Measurements from ENCODE around the gene SORBS1. TPM values are rescaled to one million over a fixed set of nuclear protein-coding genes. Genes with fewer than 3 reads are reported as not detected.

The SORBS1 gene
- total RNA-seq, 4 donors from 2014 or later = 28.1 to 92.5 (median 41.7) TPM

DNA sequence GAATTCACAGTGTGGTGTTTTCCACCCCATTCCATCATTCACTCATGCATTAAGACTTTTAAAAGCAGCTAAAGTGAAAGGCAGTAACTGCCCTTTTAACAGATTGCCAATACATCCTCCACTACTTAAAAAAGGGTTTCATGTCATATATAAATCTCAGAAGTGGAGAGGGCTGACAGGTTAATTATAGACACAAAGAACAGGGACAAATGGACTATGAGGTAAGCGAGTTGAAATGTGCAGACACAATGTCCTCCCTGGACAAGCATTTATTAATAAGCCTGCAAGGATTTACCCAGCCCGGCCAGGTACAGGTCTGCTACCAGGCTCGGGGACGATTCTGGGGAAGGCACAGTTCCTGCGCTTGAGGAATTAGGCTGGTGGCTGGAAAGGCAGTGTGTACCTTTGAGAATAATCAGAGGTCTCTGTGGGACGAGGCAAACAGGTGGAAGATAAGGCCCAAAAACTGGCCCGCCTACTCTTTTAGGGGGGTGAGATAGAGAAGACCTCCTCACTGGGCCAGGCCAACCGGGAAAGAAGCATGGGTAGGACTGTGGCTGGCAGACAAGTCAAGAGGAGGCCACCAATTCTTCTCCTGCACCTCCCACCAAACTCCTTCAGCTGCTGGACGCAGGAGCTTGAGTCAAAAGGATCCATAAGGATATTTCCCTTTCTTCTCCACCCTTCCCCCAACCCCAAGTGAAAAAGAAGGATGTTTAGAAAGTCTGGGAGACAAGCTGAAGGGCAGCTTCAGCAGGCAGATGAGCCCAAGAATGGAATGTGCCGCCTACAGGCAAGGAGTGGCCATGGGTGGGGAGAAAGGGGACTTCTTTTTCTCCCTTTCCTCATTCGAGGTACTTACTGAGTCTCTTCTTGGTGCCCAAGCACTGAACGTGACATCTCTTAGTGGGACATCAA, 271.9 kb downstream of the SORBS1 start:
- Histone ChIP-seq H3K27me3 (no peaks in the 10 kb centered on the region), H3K27ac (peak overlapping the region; percentile 91), H3K36me3 (no peaks in the 10 kb centered on the region), H3K9me3 (no peaks in the 10 kb centered on the region), H3K4me1 (peaks cover 52% of the 10 kb centered on the region), H3K4me3 (peak overlapping the region; percentile 87)
- TF ChIP-seq, protein P1, sequence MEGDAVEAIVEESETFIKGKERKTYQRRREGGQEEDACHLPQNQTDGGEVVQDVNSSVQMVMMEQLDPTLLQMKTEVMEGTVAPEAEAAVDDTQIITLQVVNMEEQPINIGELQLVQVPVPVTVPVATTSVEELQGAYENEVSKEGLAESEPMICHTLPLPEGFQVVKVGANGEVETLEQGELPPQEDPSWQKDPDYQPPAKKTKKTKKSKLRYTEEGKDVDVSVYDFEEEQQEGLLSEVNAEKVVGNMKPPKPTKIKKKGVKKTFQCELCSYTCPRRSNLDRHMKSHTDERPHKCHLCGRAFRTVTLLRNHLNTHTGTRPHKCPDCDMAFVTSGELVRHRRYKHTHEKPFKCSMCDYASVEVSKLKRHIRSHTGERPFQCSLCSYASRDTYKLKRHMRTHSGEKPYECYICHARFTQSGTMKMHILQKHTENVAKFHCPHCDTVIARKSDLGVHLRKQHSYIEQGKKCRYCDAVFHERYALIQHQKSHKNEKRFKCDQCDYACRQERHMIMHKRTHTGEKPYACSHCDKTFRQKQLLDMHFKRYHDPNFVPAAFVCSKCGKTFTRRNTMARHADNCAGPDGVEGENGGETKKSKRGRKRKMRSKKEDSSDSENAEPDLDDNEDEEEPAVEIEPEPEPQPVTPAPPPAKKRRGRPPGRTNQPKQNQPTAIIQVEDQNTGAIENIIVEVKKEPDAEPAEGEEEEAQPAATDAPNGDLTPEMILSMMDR (IDR thresholded peaks at IDR 0.05) = no peak
- TF ChIP-seq POLR2AphosphoS5 (IDR thresholded peaks at IDR 0.05) = peak in 1 of 3 donors; percentile 16
- 27% methylated on average over 12 of the region's 12 CpGs for WGBS
- no peak for DNase-seq (ENCODE audit: low spot score in 2 of 2)

DNA sequence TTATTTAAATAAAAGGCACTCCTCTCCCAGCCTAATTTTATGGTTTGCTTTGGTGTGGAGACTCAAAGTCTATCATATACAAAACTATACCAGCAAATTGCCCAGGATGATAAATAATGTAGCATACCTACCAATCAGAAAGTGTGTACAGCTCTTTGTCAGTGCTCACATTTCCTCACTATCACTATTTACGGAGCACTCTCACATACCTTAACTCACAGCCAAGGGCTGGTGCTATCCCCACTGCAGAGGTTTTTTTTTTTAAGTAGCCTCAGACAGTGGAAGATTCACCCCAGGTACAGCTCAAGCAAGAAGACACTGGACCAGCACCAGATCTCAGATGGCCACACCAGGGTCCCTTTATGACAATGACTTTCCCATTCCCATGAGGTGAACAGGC, 272.9 kb downstream of the SORBS1 start:
- TF ChIP-seq, protein P1 (IDR thresholded peaks at IDR 0.05) = no peak
- TF ChIP-seq POLR2AphosphoS5 (IDR thresholded peaks at IDR 0.05) = no peak
- TF ChIP-seq EP300 (IDR thresholded peaks at IDR 0.05) = no peak
- TF ChIP-seq POLR2A (IDR thresholded peaks at IDR 0.05) = no peak
- Histone ChIP-seq H3K4me3 (peak overlapping the region; percentile 87), H3K4me1 (peaks cover 55% of the 10 kb centered on the region), H3K27ac (no peak overlapping the region), H3K27me3 (no peaks in the 10 kb centered on the region), H3K9me3 (no peaks in the 10 kb centered on the region), H3K36me3 (no peaks in the 10 kb centered on the region)
- 57% methylated on average over 1 of the region's 1 CpG for WGBS
- DNase-seq (ENCODE audit: low spot score in 2 of 2) = no peak

DNA sequence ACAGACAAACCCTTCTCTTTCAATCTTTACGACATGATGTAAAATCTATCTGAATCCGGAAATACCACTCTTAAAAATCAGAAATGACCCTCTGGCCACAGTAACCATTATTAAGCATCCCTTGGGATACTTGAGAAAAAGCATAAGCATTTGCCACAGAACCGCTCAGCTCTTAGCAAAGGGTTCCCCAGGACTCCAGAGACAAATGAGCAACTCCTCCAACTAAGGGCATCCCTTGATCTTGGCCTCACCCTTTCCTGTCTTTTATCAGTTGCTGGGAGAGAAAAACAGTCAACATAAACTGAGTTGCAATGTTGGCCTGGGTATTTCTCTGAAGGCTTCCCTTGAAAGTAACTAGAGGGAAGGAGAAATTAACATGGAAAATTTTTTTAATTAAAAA, 273.9 kb downstream of the SORBS1 start:
- Histone ChIP-seq H3K27me3 (no peaks in the 10 kb centered on the region), H3K4me3 (no peak overlapping the region), H3K9me3 (no peaks in the 10 kb centered on the region), H3K36me3 (no peaks in the 10 kb centered on the region), H3K27ac (peak overlapping the region; percentile 5), H3K4me1 (peaks cover 55% of the 10 kb centered on the region)
- DNase-seq (ENCODE audit: low spot score in 2 of 2) = no peak
- 62% methylated on average over 3 of the region's 3 CpGs for WGBS
- TF ChIP-seq, protein P1 (IDR thresholded peaks at IDR 0.05) = no peak
- TF ChIP-seq POLR2A (IDR thresholded peaks at IDR 0.05) (no peak), POLR2AphosphoS5 (IDR thresholded peaks at IDR 0.05) (no peak), EP300 (IDR thresholded peaks at IDR 0.05) (no peak)

DNA sequence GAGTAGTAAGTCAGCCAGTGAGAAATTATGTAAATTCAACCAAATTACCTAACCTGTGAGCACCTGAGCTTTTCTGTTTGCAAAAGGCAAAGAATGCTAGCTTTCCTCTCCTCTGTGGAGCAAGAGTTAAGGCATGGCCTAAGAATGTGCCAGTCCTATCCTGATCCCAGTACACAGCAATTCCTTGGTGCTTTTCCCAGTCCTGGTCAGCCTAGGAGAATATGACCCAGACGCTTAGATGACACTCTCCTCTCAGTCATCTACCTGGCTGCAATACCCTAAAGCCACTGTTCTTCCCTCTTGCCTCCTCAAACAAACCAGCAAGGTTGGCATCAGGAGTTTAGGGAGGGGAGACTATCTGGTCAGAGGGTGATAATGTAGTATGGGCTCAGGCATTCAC, 274.5 kb downstream of the SORBS1 start:
- H3K27ac ChIP-seq = peak overlapping the region; percentile 5
- no peaks in the 10 kb centered on the region for H3K9me3 ChIP-seq
- 0% methylated on average over 1 of the region's 1 CpG for WGBS
- peaks cover 55% of the 10 kb centered on the region for H3K4me1 ChIP-seq
- no peak for DNase-seq (ENCODE audit: low spot score in 2 of 2)
- no peaks in the 10 kb centered on the region for H3K27me3 ChIP-seq
- no peak overlapping the region for H3K4me3 ChIP-seq
- TF ChIP-seq POLR2AphosphoS5 (IDR thresholded peaks at IDR 0.05) (no peak), EP300 (IDR thresholded peaks at IDR 0.05) (no peak), POLR2A (IDR thresholded peaks at IDR 0.05) (no peak)
- TF ChIP-seq, protein P1 (IDR thresholded peaks at IDR 0.05) = no peak
- H3K36me3 ChIP-seq = no peaks in the 10 kb centered on the region

DNA sequence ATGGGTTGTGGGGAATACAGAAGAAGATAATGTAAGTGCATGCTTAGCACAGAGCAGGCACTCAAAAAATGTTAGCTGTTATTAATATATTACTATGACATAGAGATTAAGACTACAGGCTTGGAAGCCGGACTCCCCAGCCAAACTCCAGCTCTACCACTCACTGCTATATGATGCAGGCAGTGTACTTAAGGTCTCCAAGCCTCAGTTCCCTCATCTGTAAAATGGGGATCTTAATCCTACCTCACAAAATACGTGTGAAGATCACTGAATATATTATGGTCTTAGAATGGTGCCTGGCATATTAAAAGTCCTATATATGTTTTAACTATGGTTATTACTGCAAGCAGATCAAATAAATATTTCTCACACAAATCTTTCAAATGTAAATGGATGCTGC, 275.6 kb downstream of the SORBS1 start:
- 86% methylated on average over 2 of the region's 2 CpGs for WGBS
- DNase-seq (ENCODE audit: low spot score in 2 of 2) = no peak
- TF ChIP-seq POLR2A (IDR thresholded peaks at IDR 0.05) (no peak), EP300 (IDR thresholded peaks at IDR 0.05) (no peak)
- TF ChIP-seq, protein P1 (IDR thresholded peaks at IDR 0.05) = no peak
- Histone ChIP-seq H3K4me1 (peaks cover 50% of the 10 kb centered on the region), H3K36me3 (no peaks in the 10 kb centered on the region), H3K9me3 (no peaks in the 10 kb centered on the region), H3K27me3 (no peaks in the 10 kb centered on the region), H3K4me3 (no peak overlapping the region), H3K27ac (no peak overlapping the region)

Measured in suprapubic skin (tissue), 4 donors.